ENCODE results near the gene OS9.

Gene OS9

GRCh38 chr12:57751788-57752667 is 58.1 kb downstream of the OS9 start, which contains the start of gene CDK4:
TSS of gene CDK4 (minus strand) at chr12:57752310. CDS start at chr12:57751717, 593 bp downstream.
- peak; percentile 94 to 99 (median 99) for DNase-seq (ENCODE audit: low read depth in 2 of 3, low spot score in 1 of 3)

- no peak for DNase-seq (ENCODE audit: low read depth in 2 of 3, low spot score in 1 of 3)
These were observed 58.7 kb downstream of the OS9 start for GRCh38 chr12:57752668-57753000.

- no peak for DNase-seq (ENCODE audit: low read depth in 2 of 3, low spot score in 1 of 3)
These were observed 59.9 kb downstream of the OS9 start for GRCh38 chr12:57753756-57754337.

GRCh38 chr12:57754411-57755193 is 60.7 kb downstream of the OS9 start, which contains the start of gene MARCHF9:
TSS of gene MARCHF9 (plus strand) at chr12:57755103. CDS start at chr12:57755529, 426 bp downstream.
- DNase-seq (ENCODE audit: low read depth in 2 of 3, low spot score in 1 of 3) = peak; percentile 64 to 81 (median 75)

GRCh38 chr12:57755194-57755453 is 61.2 kb downstream of the OS9 start:
- DNase-seq (ENCODE audit: low read depth in 2 of 3, low spot score in 1 of 3) = no peak

- no peak for DNase-seq (ENCODE audit: low read depth in 2 of 3, low spot score in 1 of 3)
These were observed 61.8 kb downstream of the OS9 start for GRCh38 chr12:57755454-57756372.

GRCh38 chr12:57756406-57757341 is 62.7 kb downstream of the OS9 start:
- DNase-seq (ENCODE audit: low read depth in 2 of 3, low spot score in 1 of 3) = peak; percentile 54 to 68 (median 64)

GRCh38 chr12:57757771-57758170 is 63.8 kb downstream of the OS9 start:
- DNase-seq (ENCODE audit: low read depth in 2 of 3, low spot score in 1 of 3) = no peak

GRCh38 chr12:57758552-57759359 is 64.8 kb downstream of the OS9 start:
- no peak for DNase-seq (ENCODE audit: low read depth in 2 of 3, low spot score in 1 of 3)

- DNase-seq (ENCODE audit: low read depth in 2 of 3, low spot score in 1 of 3) = no peak
These were observed 65.5 kb downstream of the OS9 start for GRCh38 chr12:57759360-57759980.

- no peak for DNase-seq (ENCODE audit: low read depth in 2 of 3, low spot score in 1 of 3)
These were observed 66.5 kb downstream of the OS9 start for GRCh38 chr12:57760347-57760982.

- no peak for DNase-seq (ENCODE audit: low read depth in 2 of 3, low spot score in 1 of 3)
These were observed 67.6 kb downstream of the OS9 start for GRCh38 chr12:57761391-57761998.

- DNase-seq (ENCODE audit: low read depth in 2 of 3, low spot score in 1 of 3) = no peak
These were observed 68.5 kb downstream of the OS9 start for GRCh38 chr12:57762463-57762862.

GRCh38 chr12:57763881-57764661 is 70.1 kb downstream of the OS9 start:
- no peak for DNase-seq (ENCODE audit: low read depth in 2 of 3, low spot score in 1 of 3)

- DNase-seq (ENCODE audit: low read depth in 2 of 3, low spot score in 1 of 3) = no peak
These were observed 70.7 kb downstream of the OS9 start for GRCh38 chr12:57764662-57765002.

- DNase-seq (ENCODE audit: low read depth in 2 of 3, low spot score in 1 of 3) = peak in 2 of 3 donors; percentile 48 to 51
These were observed 71.2 kb downstream of the OS9 start for GRCh38 chr12:57765003-57765697.

Data from stimulated activated CD4-positive, alpha-beta T cell treated with anti-CD3 and anti-CD28 coated beads, Interleukin-12 subunit alpha, Interleukin-12 subunit beta, amount 100 ng/mL, for 48 hours (primary cell).